ENCODE results near the gene ANKRD52. TPM values are rescaled to one million over a fixed set of nuclear protein-coding genes. Genes with fewer than 3 reads are reported as not detected.

The ANKRD52 gene
- total and polyA plus RNA-seq, 9 of the 15 experiments (the other 6 are each of a cell fraction or from before 2014, with no cell fraction given): 0.52 to 46.8 (median 7.9) TPM

- TF ChIP-seq ZMIZ1 (IDR thresholded peaks at IDR 0.05; ENCODE audit: low read depth in 2 of 2, low read length in 2 of 2) (no peak; a peak in 1 of 4 replicates), CBFB (CRISPR knock-in tag; IDR thresholded peaks at IDR 0.05) (no peak), SNIP1 (IDR thresholded peaks at IDR 0.05; ENCODE audit: low read depth) (no peak), ETS2 (tag; IDR thresholded peaks at IDR 0.05; ENCODE audit: borderline replicate concordance, poor library complexity, severe bottlenecking) (no peak), PHF20 (IDR thresholded peaks at IDR 0.05; ENCODE audit: partially characterized antibody) (peak; percentile 88), NONO (IDR thresholded peaks at IDR 0.05; ENCODE audit: low read depth in 2 of 2, low read length in 1 of 2) (no peak), E2F4 (CRISPR knock-in tag; IDR thresholded peaks at IDR 0.05; ENCODE audit: low read depth) (peak; percentile 69), DDX20 (tag; IDR thresholded peaks at IDR 0.05; ENCODE audit: low read depth) (no peak), ZZZ3 (IDR thresholded peaks at IDR 0.05) (peak; percentile 86), ELF2 (CRISPR knock-in tag; IDR thresholded peaks at IDR 0.05) (peak; percentile 86), CREM (IDR thresholded peaks at IDR 0.05; ENCODE audit: low read depth) (peak; percentile 73), POLR2G (IDR thresholded peaks at IDR 0.05; ENCODE audit: low read depth, low read length) (peak; percentile 85), NFE2 (IDR thresholded peaks at IDR 0.05; ENCODE audit: low read depth) (no peak), E2F5 (CRISPR knock-in tag; IDR thresholded peaks at IDR 0.05) (no peak), CTBP1 (IDR thresholded peaks at IDR 0.05; ENCODE audit: borderline replicate concordance) (peak; percentile 77), ZFP1 (CRISPR knock-in tag; IDR thresholded peaks at IDR 0.05) (no peak), SAP30 (IDR thresholded peaks at IDR 0.05; ENCODE audit: borderline replicate concordance, insufficient read depth, low read depth, low read length, poor library complexity, severe bottlenecking) (peak; percentile 30), MYC (IDR thresholded peaks at IDR 0.05; ENCODE audit: low read depth, low read length) (peak; percentile 87), MYC (CRISPR knock-in tag; IDR thresholded peaks at IDR 0.05; ENCODE audit: borderline replicate concordance, low read depth) (0 out of 2 replicates have a peak, but pooled peaks have one; percentile 41), RFX7 (CRISPR knock-in tag; IDR thresholded peaks at IDR 0.05) (no peak), ZNF175 (CRISPR knock-in tag; IDR thresholded peaks at IDR 0.05; ENCODE audit: low read depth) (0 out of 2 replicates have a peak, but pooled peaks have one; percentile 45), WHSC1 (IDR thresholded peaks at IDR 0.05; ENCODE audit: low read length) (no peak), CEBPB (tag; IDR thresholded peaks at IDR 0.05) (no peak), NFYB (IDR thresholded peaks at IDR 0.05; ENCODE audit: extremely low read depth, insufficient read length) (peak; percentile 90)
Measured at GRCh38 chr12:56224102-56224701, 34.0 kb downstream of the ANKRD52 start, which contains the start of gene NABP2 (continued).

Measured in K562 (cell line).